B cell (primary cell): ENCODE measurements around the gene KATNIP. TPM values are rescaled to one million over a fixed set of nuclear protein-coding genes. Genes with fewer than 3 reads are reported as not detected.
A peak's percentile ranks its signal among the peaks of the same experiment; 100 is the strongest.

Source experiments
- ATAC-seq: fragments of 200-7000 bp; cut with Tn5 transposase; one replicate; pipeline ENCODE4 v1.10.0; 2021; ENCODE audit warnings: low read depth, mild to moderate bottlenecking, moderate number of reproducible peaks, moderate library complexity
- CTCF ChIA-PET: fragments of 350-600 bp; sonication (Branson Sonifier 250); formaldehyde crosslinking; loops from one replicate; lab custom pipeline; 2021; ENCODE audit warnings: antibody characterized with exemption, inconsistent platforms; lab: Charles Lee
- POLR2A ChIA-PET: fragments of 350-600 bp; sonication (Branson Sonifier 250); formaldehyde crosslinking; loops from one replicate; lab custom pipeline; 2021; ENCODE audit warnings: antibody characterized with exemption; lab: Charles Lee
- DNase-seq: peaks from one replicate; pipeline ENCODE4 v3.0.0; 2013
- H2AFZ ChIP-seq: 2 replicates; pipeline ENCODE4 v1.6.1; 2012; ENCODE audit warnings: mild to moderate bottlenecking, low read depth, low read length; ENCODE audit not compliant: insufficient read depth, poor library complexity, severe bottlenecking
- H3K27ac ChIP-seq, 2 donors: 1 replicate in 1 of 2; 2 replicates in 1 of 2; pipeline ENCODE4 v1.5.1; 2012 to 2013; ENCODE audit warnings: low read length in 2 of 2, mild to moderate bottlenecking in 2 of 2, moderate library complexity in 1 of 2
- H3K27me3 ChIP-seq, 4 experiments: fragments of 200-600 bp in 1 of 4; sonication (generic) in 1 of 4; replicated peaks in 1 of 4; 1 replicate in 2 of 4; 2 replicates in 2 of 4; pipeline versions ENCODE4 v1.6.1 to v1.7.0; 2013 to 2016; ENCODE audit warnings: low read length in 3 of 4, mild to moderate bottlenecking in 2 of 4, mixed read lengths in 1 of 4, moderate library complexity in 1 of 4; ENCODE audit not compliant: insufficient read depth in 4 of 4, control insufficient read depth in 3 of 4; ENCODE audit errors: control extremely low read depth in 1 of 4
- H3K36me3 ChIP-seq, 2 experiments: replicated peaks in 1 of 2; 1 replicate in 1 of 2; 2 replicates in 1 of 2; pipeline versions ENCODE4 v1.6.1 to v1.7.1; 2013; ENCODE audit warnings: low read length in 1 of 2; ENCODE audit not compliant: insufficient read depth in 2 of 2, control insufficient read depth in 1 of 2; ENCODE audit errors: control extremely low read depth in 1 of 2, extremely low read depth in 1 of 2
- H3K4me1 ChIP-seq, 2 donors: fragments of 200-600 bp in 1 of 2; sonication (generic) in 1 of 2; 1 replicate in 1 of 2; 2 replicates in 1 of 2; pipeline versions ENCODE4 v1.5.1 to v1.6.1; 2013 to 2017; ENCODE audit warnings: low read length in 2 of 2; ENCODE audit not compliant: control insufficient read depth in 2 of 2, insufficient read depth in 2 of 2
- H3K4me2 ChIP-seq: replicated peaks from 2 replicates; pipeline ENCODE3; 2012; ENCODE audit warnings: mild to moderate bottlenecking, low read depth, low read length; ENCODE audit not compliant: poor library complexity, severe bottlenecking
- H3K4me3 ChIP-seq, 5 experiments: fragments of 200-600 bp in 1 of 5; sonication (generic) in 1 of 5; 1 replicate in 3 of 5; 2 replicates in 2 of 5; pipeline versions ENCODE4 v1.5.1 to v1.7.0; 2011 to 2016; ENCODE audit warnings: low read length in 4 of 5, mild to moderate bottlenecking in 4 of 5, low read depth in 2 of 5, control low read depth in 1 of 5, moderate library complexity in 1 of 5; ENCODE audit not compliant: insufficient read depth in 1 of 5; ENCODE audit errors: control extremely low read depth in 1 of 5, extremely low read depth in 1 of 5
- H3K79me2 ChIP-seq: fragments of 200-600 bp; sonication (generic); one replicate; pipeline ENCODE4 v1.6.0; 2016; ENCODE audit warnings: low read length; ENCODE audit not compliant: control insufficient read depth, insufficient read depth
- H3K9ac ChIP-seq: fragments of 200-600 bp; sonication (generic); 2 replicates; pipeline ENCODE4 v1.6.1; 2017; ENCODE audit warnings: mild to moderate bottlenecking, low read length, moderate library complexity
- H3K9me3 ChIP-seq, 3 donors: one replicate each; pipeline versions ENCODE4 v1.6.1 to v1.7.1; 2013; ENCODE audit warnings: low read length in 2 of 3; ENCODE audit not compliant: control insufficient read depth in 2 of 3, insufficient read depth in 1 of 3; ENCODE audit errors: control extremely low read depth in 1 of 3
- H4K20me1 ChIP-seq: 2 replicates; pipeline ENCODE4 v1.6.0; 2012; ENCODE audit warnings: mild to moderate bottlenecking, low read length; ENCODE audit not compliant: insufficient read depth, control insufficient read depth, poor library complexity, severe bottlenecking
- H3K27ac Mint-ChIP-seq: one replicate; pipeline ENCODE4 v1.8.0; 2021; ENCODE audit warnings: mixed read lengths
- H3K27me3 Mint-ChIP-seq: one replicate; pipeline ENCODE4 v1.8.0; 2021; ENCODE audit warnings: mixed read lengths
- H3K4me1 Mint-ChIP-seq: one replicate; pipeline ENCODE4 v1.8.0; 2021; ENCODE audit warnings: mixed read lengths
- H3K4me3 Mint-ChIP-seq: one replicate; pipeline ENCODE4 v1.8.0; 2021; ENCODE audit warnings: mixed read lengths
- H3K9me3 Mint-ChIP-seq: one replicate; pipeline ENCODE4 v1.8.0; 2022; ENCODE audit warnings: mixed read lengths; ENCODE audit not compliant: insufficient read depth
- CTCF ChIP-seq: fragments of 200-600 bp; IDR thresholded peaks from one replicate; pipeline ENCODE4 v1.8.0; 2022; ENCODE audit warnings: antibody characterized with exemption, mild to moderate bottlenecking
- EZH2 ChIP-seq: IDR thresholded peaks from 2 replicates; pipeline ENCODE4 v1.6.1; 2012; ENCODE audit warnings: borderline replicate concordance, low read depth, mild to moderate bottlenecking, moderate library complexity, low read length; ENCODE audit not compliant: insufficient read depth, poor library complexity, severe bottlenecking
- WGBS: methylation state at CpG from one replicate; pipeline ENCODE4 v1.1.5; 2013; ENCODE audit warnings: missing lambda C conversion rate; ENCODE audit not compliant: insufficient coverage; 5-methylcytosine and 5-hydroxymethylcytosine counted together
- intact Hi-C: fragments of 100-400 bp; cut with micrococcal nuclease; formaldehyde crosslinking; loops from one replicate; pipeline ENCODE4 v1.10.0; 2022
- polyA plus RNA-seq: library from polyadenylated mRNA; depleted of rRNA; stranded (reverse); fragments of >200 nt; gene quantifications from 2 replicates; pipeline ENCODE4 v1.2.3, GENCODE V29; 2012
- total RNA-seq, 2 donors: library from RNA; stranded (reverse); fragments of 120-200 nt in 1 of 2; gene quantifications; 1 replicate in 1 of 2; 2 replicates in 1 of 2; pipeline versions ENCODE4 v1.2.3 to v1.2.4, GENCODE V29; 2013 to 2022

Gene KATNIP
- total and polyA plus RNA-seq, 2 donors (not counting 1 experiment from before 2014, with no cell fraction given) = 21.2 to 49.9 TPM

- DNase-seq (peak; percentile 20), ATAC-seq (no peak)
- TF ChIP-seq CTCF (peak; percentile 45), EZH2 (no peak)
- Histone ChIP-seq H2AFZ (no peak overlapping the region), H3K27ac (no peak overlapping the region), H3K9ac (no peak overlapping the region), H3K4me1 (no peaks in the 10 kb centered on the region), H3K79me2 (no peaks in the 10 kb centered on the region), H3K9me3 (no peaks in the 10 kb centered on the region), H4K20me1 (no peaks in the 10 kb centered on the region), H3K4me3 (no peak overlapping the region), H3K36me3 (peaks cover 0 to 29% of the 10 kb centered on the region in 2 experiments), H3K4me2 (no peak overlapping the region), H3K27me3 (no peaks in the 10 kb centered on the region)
- WGBS = 96% methylated on average over 6 of the region's 9 CpGs
- H3K27ac Mint-ChIP-seq = no peak overlapping the region
- POLR2A ChIA-PET = no interaction called here
- H3K4me3 Mint-ChIP-seq = no peak overlapping the region
- no peaks in the 10 kb centered on the region for H3K4me1 Mint-ChIP-seq
- CTCF ChIA-PET = interaction anchor here (1.1 to 1.4 kb wide), 2 partner anchors 34 to 702 kb away, joined by 3 read pairs; partner anchors contain the start of genes GTF3C1 and KATNIP
- intact Hi-C loops = no loop called here
- no peaks in the 10 kb centered on the region for H3K27me3 Mint-ChIP-seq
- no peaks in the 10 kb centered on the region for H3K9me3 Mint-ChIP-seq
Measured at GRCh38 chr16:27515874-27516353, 34.0 kb upstream of the KATNIP start.

DNA sequence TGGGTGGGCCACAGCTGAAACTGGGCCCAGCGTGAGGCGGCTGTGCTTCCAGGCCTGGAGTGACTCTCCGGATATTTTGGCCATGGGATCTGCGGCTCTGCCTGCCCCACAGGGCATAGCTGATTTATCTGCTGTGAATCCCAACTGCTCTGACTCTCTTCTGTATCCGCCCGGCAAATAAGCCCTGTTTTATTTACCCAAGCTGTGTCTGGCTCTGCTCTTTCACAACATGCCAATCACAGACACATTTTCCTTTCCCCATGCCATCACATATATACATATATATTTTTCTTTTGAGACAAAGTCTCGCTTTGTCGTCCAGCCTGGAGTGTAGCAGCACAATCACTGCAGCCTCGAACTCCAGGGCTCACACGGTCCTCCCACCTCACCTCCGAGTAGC is 33.6 kb upstream of the KATNIP start:
- no peak overlapping the region for H3K9ac ChIP-seq
- H3K27ac ChIP-seq = no peak overlapping the region
- no peaks in the 10 kb centered on the region for H4K20me1 ChIP-seq
- no peak overlapping the region for H2AFZ ChIP-seq
- Mint-ChIP-seq H3K9me3 (no peaks in the 10 kb centered on the region), H3K27me3 (no peaks in the 10 kb centered on the region), H3K4me1 (no peaks in the 10 kb centered on the region), H3K4me3 (no peak overlapping the region), H3K27ac (no peak overlapping the region)
- DNase-seq = no peak
- H3K79me2 ChIP-seq = no peaks in the 10 kb centered on the region
- no peak for TF ChIP-seq CTCF
- TF ChIP-seq EZH2 = no peak
- H3K4me3 ChIP-seq = no peak overlapping the region
- ChIA-PET CTCF (interaction anchor here (1.3 to 1.4 kb wide), 2 partner anchors 9 to 34 kb away, joined by 3 read pairs; partner anchors contain the start of genes GTF3C1 and KATNIP), POLR2A (no interaction called here)
- no peaks in the 10 kb centered on the region for H3K27me3 ChIP-seq
- no peak for ATAC-seq
- no peaks in the 10 kb centered on the region for H3K4me1 ChIP-seq
- H3K36me3 ChIP-seq = peaks cover 0 to 24% of the 10 kb centered on the region in 2 experiments
- 98% methylated on average over 6 of the region's 11 CpGs for WGBS
- no peak overlapping the region for H3K4me2 ChIP-seq
- intact Hi-C loops = no loop called here
- no peaks in the 10 kb centered on the region for H3K9me3 ChIP-seq
